ENCODE measurements around the gene MARCKS. TPM values are rescaled to one million over a fixed set of nuclear protein-coding genes. Genes with fewer than 3 reads are reported as not detected.

Gene MARCKS
- total and polyA plus RNA-seq, 2 of the 13 experiments (the other 11 are each of a cell fraction or from before 2014, with no cell fraction given), result 30.5 to 39.5 TPM

GRCh38 chr6:113873043-113873667 lies 16.0 kb downstream of the MARCKS start (continued):
- TF ChIP-seq ZNF574 (CRISPR knock-in tag; IDR thresholded peaks at IDR 0.05) (no peak; the same call in 1 of the 2 replicates), CCDC6 (CRISPR knock-in tag; IDR thresholded peaks at IDR 0.05) (no peak), HDAC2 (CRISPR knock-in tag; IDR thresholded peaks at IDR 0.05) (0 out of 2 replicates have a peak, but pooled peaks have one; percentile 25), SOX13 (IDR thresholded peaks at IDR 0.05) (no peak), SOX13 (CRISPR knock-in tag; conservative IDR thresholded peaks at IDR 0.05 in 1 of 2, IDR thresholded peaks at IDR 0.05 in 1 of 2) (0 out of 4 replicates have a peak, but pooled peaks of 1 of the 2 experiments have one; percentile 21), SNAPC5 (CRISPR knock-in tag; IDR thresholded peaks at IDR 0.05; ENCODE audit: borderline replicate concordance) (no peak), KLF13 (CRISPR knock-in tag; IDR thresholded peaks at IDR 0.05) (no peak), NR2C2 (CRISPR knock-in tag; IDR thresholded peaks at IDR 0.05; ENCODE audit: borderline replicate concordance) (peak; percentile 69; the same call in 1 of the 2 replicates), ZNF263 (CRISPR knock-in tag; IDR thresholded peaks at IDR 0.05) (no peak), ZNF407 (CRISPR knock-in tag; IDR thresholded peaks at IDR 0.05; ENCODE audit: not compliant biosample characterization) (no peak), CHD4 (IDR thresholded peaks at IDR 0.05; ENCODE audit: borderline replicate concordance, low read length) (no peak), IRF9 (CRISPR knock-in tag; IDR thresholded peaks at IDR 0.05; ENCODE audit: borderline replicate concordance) (no peak), GPBP1L1 (CRISPR knock-in tag; IDR thresholded peaks at IDR 0.05) (no peak), ZZZ3 (CRISPR knock-in tag; IDR thresholded peaks at IDR 0.05; ENCODE audit: borderline replicate concordance) (0 out of 2 replicates have a peak, but pooled peaks have one; percentile 33), ZNF20 (CRISPR knock-in tag; IDR thresholded peaks at IDR 0.05) (no peak)
